GM21786 (cell line): Measurements from ENCODE around the gene ZNF222.
A peak's percentile ranks its signal among the peaks of the same experiment; 100 is the strongest.

Experiments used
- ATAC-seq: cut with Tn5 transposase; IDR thresholded peaks from one replicate; pipeline ENCODE4 v1.9.1; 2021; ENCODE audit not compliant: unreplicated experiment

Gene ZNF222

GRCh38 chr19:44051650-44052402, 26.6 kb downstream of the ZNF222 start, which contains the start of gene ZNF223:
ZNF223 (plus strand) TSS chr19:44052036; CDS start chr19:44055177, 3,141 bp downstream.
- peak; percentile 78 for ATAC-seq

- no peak for ATAC-seq
Measured at GRCh38 chr19:44055870-44056269, 30.7 kb downstream of the ZNF222 start.

DNA sequence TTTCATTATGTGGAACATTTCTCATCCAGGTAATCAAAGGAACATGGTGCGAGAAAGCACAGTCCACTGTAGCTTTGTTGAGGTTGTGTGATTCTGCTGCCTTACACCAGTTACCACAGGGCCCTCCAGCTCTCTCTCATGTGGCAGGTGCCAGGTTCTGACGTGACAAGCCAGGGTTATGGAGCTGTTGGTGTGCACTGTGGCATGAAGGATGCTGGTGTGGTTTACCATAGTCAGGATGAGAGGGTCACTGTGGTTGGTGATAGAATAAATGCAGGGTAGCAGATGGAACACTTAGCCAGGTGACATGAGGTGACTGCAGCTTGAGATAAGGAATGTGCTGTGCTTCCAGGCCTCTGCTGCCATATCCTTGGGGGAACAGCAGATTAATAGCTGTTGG, 34.0 kb downstream of the ZNF222 start:
- no peak for ATAC-seq

- no peak for ATAC-seq
Measured at GRCh38 chr19:44061038-44061437, 35.9 kb downstream of the ZNF222 start.

DNA sequence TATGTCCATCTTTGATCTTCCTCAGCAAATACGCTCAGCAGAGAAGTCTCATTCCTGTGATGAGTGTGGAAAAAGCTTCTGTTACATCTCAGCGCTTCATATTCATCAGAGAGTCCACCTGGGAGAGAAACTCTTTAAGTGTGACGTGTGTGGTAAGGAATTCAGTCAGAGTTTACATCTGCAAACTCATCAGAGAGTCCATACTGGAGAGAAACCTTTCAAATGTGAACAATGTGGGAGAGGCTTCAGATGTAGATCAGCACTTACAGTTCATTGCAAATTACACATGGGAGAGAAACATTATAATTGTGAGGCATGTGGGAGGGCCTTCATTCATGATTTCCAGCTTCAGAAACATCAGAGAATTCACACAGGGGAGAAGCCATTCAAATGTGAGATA, 41.1 kb downstream of the ZNF222 start:
- ATAC-seq: no peak

GRCh38 chr19:44069415-44069814, 44.2 kb downstream of the ZNF222 start:
- ATAC-seq: no peak

DNA sequence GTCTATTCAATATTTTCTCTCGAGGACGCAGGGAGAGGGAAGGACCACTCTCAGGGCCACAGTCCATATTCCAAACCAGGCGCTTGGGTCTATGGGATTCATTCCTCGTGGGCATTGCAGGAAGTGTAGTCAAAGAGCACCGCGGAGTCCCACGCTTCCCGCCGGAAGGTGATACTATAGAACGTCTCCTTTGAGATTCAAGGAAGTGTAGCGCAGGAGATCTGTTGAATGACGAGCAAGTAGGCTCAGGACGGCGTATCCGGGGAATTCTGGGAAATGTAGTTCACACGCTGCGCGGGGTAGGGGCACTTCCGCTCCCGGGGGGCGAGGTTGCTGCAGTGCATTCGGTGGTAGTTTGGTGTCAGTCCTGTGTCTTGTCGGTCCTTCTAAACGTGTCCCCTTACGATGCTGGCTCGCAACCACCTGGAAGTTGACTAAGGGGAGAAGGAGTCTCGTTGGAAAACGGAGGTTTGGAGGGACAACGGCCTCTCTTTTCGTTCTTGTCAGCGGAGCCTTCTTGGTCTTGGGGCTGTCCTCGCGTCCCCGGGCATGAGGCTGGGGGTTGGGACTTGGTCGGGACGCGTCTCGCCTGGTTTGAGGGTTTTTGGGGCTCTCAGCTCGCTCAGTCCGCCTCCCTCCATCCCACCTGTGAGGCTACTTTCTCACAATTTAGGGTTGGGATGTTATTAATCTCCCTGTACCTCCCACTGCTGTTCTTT, 46.8 kb downstream of the ZNF222 start, which contains the start of gene ZNF284:
Gene ZNF284 (plus strand): TSS at position 336 of the 719 bp plus-strand sequence. CDS start 4,231 bp downstream, outside the sequence.
- peak; percentile 94 for ATAC-seq

DNA sequence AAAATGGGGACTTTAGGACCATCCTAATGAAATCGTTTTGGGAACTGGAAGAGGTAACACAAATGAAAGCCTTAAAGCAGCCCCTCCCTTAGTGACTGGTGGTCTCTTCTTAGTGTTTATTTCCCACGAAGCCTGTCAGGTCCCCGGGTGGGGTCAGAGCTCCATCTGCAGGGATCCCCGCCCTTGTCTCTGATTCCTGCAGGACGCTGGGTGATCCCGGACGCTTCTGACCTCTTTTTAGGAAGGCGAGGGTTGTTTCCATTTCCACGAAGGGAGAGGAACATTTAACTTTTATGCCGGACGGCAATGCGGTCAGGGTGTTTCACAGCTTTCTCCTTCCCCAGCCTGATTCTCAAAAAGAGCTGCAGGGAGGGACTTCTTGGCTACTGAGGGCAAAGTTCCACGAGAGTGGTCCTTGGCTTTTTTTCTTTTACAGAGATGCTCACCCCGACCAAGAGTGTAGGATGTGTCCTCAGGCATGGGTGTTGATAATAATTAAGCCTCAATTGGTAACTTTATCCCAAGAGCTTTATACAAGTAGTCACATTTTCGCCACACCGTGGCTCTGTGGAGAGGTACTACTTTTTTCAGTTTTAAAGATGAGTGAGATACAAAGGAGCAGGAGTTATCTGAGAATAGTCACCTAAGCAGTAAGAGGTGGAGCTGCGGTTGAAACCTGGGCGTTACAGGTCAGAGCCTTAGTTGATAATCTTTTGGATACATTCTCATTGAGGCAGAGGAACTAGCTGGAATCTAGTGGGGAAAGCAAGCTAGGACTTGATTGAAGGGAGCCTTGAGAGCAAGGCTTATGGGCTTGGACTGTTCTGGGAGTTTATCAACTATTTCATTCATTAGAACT, 47.6 kb downstream of the ZNF222 start:
- ATAC-seq: no peak

DNA sequence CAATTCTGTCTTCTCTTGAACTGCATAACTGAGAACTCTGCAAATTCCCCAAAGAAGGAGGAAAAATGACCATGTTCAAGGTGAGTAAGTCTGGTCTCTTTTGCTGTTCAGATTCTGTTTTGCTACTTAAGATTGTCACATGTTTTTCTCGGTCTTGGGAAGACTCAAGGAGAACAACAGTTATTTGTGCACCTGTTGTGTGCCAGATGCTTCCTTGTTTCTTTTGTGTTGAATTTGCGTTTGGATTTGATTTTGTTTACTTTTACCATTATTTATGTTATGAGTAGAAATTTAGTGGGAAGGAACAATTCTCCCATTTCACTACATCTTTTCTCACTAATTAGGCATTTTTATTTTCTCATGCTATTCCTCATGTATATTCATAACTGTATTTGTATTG, 51.1 kb downstream of the ZNF222 start:
- ATAC-seq: no peak
